Neutrophil (primary cell): Measurements from ENCODE around the gene ZNF783.

ENCODE experiments used
- H3K27ac ChIP-seq: fragments of 200-600 bp; sonication (generic); 2 replicates; pipeline ENCODE4 v1.5.1; 2016; ENCODE audit warnings: mild to moderate bottlenecking, moderate library complexity
- H3K27me3 ChIP-seq: fragments of 200-600 bp; sonication (generic); 2 replicates; pipeline ENCODE4 v1.6.0; 2016; ENCODE audit warnings: mild to moderate bottlenecking
- H3K36me3 ChIP-seq: fragments of 200-600 bp; sonication (generic); 2 replicates; pipeline ENCODE4 v1.5.1; 2017
- H3K4me1 ChIP-seq, 2 experiments: fragments of 200-600 bp in 1 of 2; sonication (generic) in 1 of 2; 1 replicate in 1 of 2; 2 replicates in 1 of 2; pipeline versions ENCODE4 v1.5.1 to v1.6.1; 2013 to 2016; ENCODE audit warnings: low read depth in 1 of 2, low read length in 1 of 2, mild to moderate bottlenecking in 1 of 2, moderate library complexity in 1 of 2; ENCODE audit not compliant: control insufficient read depth in 1 of 2, insufficient read depth in 1 of 2
- H3K4me3 ChIP-seq, 2 experiments: fragments of 200-600 bp in 1 of 2; sonication (generic) in 1 of 2; 1 replicate in 1 of 2; 2 replicates in 1 of 2; pipeline ENCODE4 v1.5.1; 2013 to 2016; ENCODE audit warnings: low read depth in 1 of 2, low read length in 1 of 2, mild to moderate bottlenecking in 1 of 2, moderate library complexity in 1 of 2
- H3K9me3 ChIP-seq: fragments of 200-600 bp; sonication (generic); 2 replicates; pipeline ENCODE4 v1.5.1; 2016
- CTCF ChIP-seq: fragments of 200-600 bp; sonication (generic); IDR thresholded peaks from 2 replicates; pipeline ENCODE4 v1.5.1; 2016; ENCODE audit warnings: antibody characterized with exemption

The ZNF783 gene

GRCh38 chr7:149238051-149238450, 23.9 kb upstream of the ZNF783 start:
- peaks cover 16 to 18% of the 10 kb centered on the region in 2 experiments for H3K4me1 ChIP-seq
- H3K9me3 ChIP-seq, result no peaks in the 10 kb centered on the region
- H3K27me3 ChIP-seq, result peaks cover 20% of the 10 kb centered on the region
- TF ChIP-seq CTCF, result no peak
- H3K27ac ChIP-seq, result no peak overlapping the region
- no peaks in the 10 kb centered on the region for H3K36me3 ChIP-seq
- H3K4me3 ChIP-seq, result no peak overlapping the region

GRCh38 chr7:149239345-149240143, 22.5 kb upstream of the ZNF783 start, which contains the start of gene ZNF212:
TSS of gene ZNF212 (plus strand) at chr7:149239651. CDS start at chr7:149239779, 128 bp downstream.
- Histone ChIP-seq H3K36me3 (no peaks in the 10 kb centered on the region), H3K4me1 (peaks cover 16 to 18% of the 10 kb centered on the region in 2 experiments), H3K9me3 (no peaks in the 10 kb centered on the region), H3K27ac (peak within 1 kb of the TSS; percentile 67), H3K27me3 (peaks cover 20% of the 10 kb centered on the region), H3K4me3 (peak within 1 kb of the TSS; percentile 74 to 89)
- TF ChIP-seq CTCF, result peak; percentile 88

DNA sequence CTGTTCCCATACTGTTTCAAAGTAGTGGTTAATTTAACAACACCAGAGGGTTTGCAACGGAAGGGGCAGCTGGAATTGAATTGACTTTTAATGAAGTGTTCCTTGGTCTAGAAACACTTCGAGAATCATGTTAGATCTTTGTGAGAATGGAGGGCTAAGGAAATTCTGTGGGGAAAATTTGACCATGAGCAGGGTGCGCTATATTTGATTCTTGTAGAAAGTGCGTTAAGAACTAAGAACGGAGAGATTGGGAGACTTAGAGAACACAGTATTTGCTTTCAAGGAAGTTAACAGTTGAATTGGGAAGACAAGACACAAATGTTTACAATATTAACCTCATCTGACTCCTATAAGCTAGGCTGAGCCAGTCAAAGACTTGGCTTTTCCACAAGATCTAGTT, 21.4 kb upstream of the ZNF783 start:
- no peaks in the 10 kb centered on the region for H3K9me3 ChIP-seq
- peak overlapping the region; percentile 74 to 89 for H3K4me3 ChIP-seq
- peaks cover 19% of the 10 kb centered on the region for H3K27me3 ChIP-seq
- no peak for TF ChIP-seq CTCF
- no peak overlapping the region for H3K27ac ChIP-seq
- H3K4me1 ChIP-seq, result peaks cover 16 to 18% of the 10 kb centered on the region in 2 experiments
- no peaks in the 10 kb centered on the region for H3K36me3 ChIP-seq

DNA sequence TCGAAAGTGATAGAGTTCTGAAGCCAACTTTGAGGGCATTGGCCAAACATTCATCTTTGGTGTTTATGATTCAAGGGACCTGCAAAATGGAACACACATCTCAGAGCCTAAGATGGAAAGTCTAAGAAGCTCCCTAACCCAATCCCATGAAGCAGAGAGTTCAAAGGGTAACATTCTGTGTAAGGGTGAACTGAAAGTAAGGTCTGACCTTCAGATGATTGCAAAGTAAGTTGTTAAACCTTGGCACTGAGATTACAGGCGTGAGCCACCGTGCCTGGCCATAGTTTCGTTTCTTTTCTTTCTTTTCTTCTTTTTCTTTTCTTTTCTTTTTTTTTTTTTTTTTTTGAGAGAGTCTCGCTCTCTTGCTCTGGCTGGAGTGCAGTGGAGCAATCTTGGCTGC, 20.3 kb upstream of the ZNF783 start:
- Histone ChIP-seq H3K27me3 (peaks cover 10% of the 10 kb centered on the region), H3K4me3 (no peak overlapping the region), H3K36me3 (no peaks in the 10 kb centered on the region), H3K4me1 (peaks cover 16 to 18% of the 10 kb centered on the region in 2 experiments), H3K9me3 (no peaks in the 10 kb centered on the region), H3K27ac (no peak overlapping the region)
- no peak for TF ChIP-seq CTCF

- no peak for TF ChIP-seq CTCF
- H3K4me3 ChIP-seq, result no peak overlapping the region
- H3K36me3 ChIP-seq, result peaks cover 3% of the 10 kb centered on the region
- no peak overlapping the region for H3K27ac ChIP-seq
- no peaks in the 10 kb centered on the region for H3K9me3 ChIP-seq
- no peaks in the 10 kb centered on the region for H3K27me3 ChIP-seq
- H3K4me1 ChIP-seq, result peaks cover 6 to 8% of the 10 kb centered on the region in 2 experiments
These were observed 16.8 kb upstream of the ZNF783 start for GRCh38 chr7:149245244-149245643.
